Measurements from ENCODE around the gene PKHD1. TPM values are rescaled to one million over a fixed set of nuclear protein-coding genes. Genes with fewer than 3 reads are reported as not detected.

The PKHD1 gene
- polyA plus RNA-seq, 10 donors, result 2.1 to 6.8 (median 4.2) TPM

- peak; percentile 48 to 75 (median 56) for DNase-seq
These were observed 20.7 kb upstream of the PKHD1 start for GRCh38 chr6:52108128-52108527.

GRCh38 chr6:52106994-52107393, 19.6 kb upstream of the PKHD1 start:
- DNase-seq, result no peak

GRCh38 chr6:52104979-52105378, 17.6 kb upstream of the PKHD1 start:
- no peak for DNase-seq

- DNase-seq, result no peak
These were observed 16.2 kb upstream of the PKHD1 start for GRCh38 chr6:52103623-52104022.

GRCh38 chr6:52102405-52102804, 15.0 kb upstream of the PKHD1 start:
- peak; percentile 29 to 63 (median 52) for DNase-seq

GRCh38 chr6:52098721-52099120, 11.3 kb upstream of the PKHD1 start:
- DNase-seq, result no peak

- DNase-seq, result no peak
These were observed 2.4 kb upstream of the PKHD1 start for GRCh38 chr6:52089758-52090348.

GRCh38 chr6:52086741-52087140, 672 bp downstream of the PKHD1 start:
- no peak for DNase-seq

GRCh38 chr6:52081237-52081636, 6.2 kb downstream of the PKHD1 start:
- no peak for DNase-seq

- no peak for DNase-seq
These were observed 9.3 kb downstream of the PKHD1 start for GRCh38 chr6:52077961-52078625.

- no peak for DNase-seq
These were observed 10.1 kb downstream of the PKHD1 start for GRCh38 chr6:52077180-52077884.

GRCh38 chr6:52076791-52077179, 10.6 kb downstream of the PKHD1 start:
- DNase-seq, result no peak

- DNase-seq, result no peak
These were observed 12.7 kb downstream of the PKHD1 start for GRCh38 chr6:52074716-52075115.

- no peak for DNase-seq
These were observed 13.3 kb downstream of the PKHD1 start for GRCh38 chr6:52074155-52074554.

GRCh38 chr6:52065621-52066020, 21.8 kb downstream of the PKHD1 start:
- no peak for DNase-seq

GRCh38 chr6:52063584-52064344, 23.6 kb downstream of the PKHD1 start:
- peak in 2 of 3 donors; percentile 15 to 60 for DNase-seq

GRCh38 chr6:52061481-52061880, 25.9 kb downstream of the PKHD1 start:
- no peak for DNase-seq

- DNase-seq, result no peak
These were observed 27.6 kb downstream of the PKHD1 start for GRCh38 chr6:52059821-52060220.

- no peak for DNase-seq
These were observed 32.0 kb downstream of the PKHD1 start for GRCh38 chr6:52055451-52055850.

GRCh38 chr6:52053038-52053695, 34.2 kb downstream of the PKHD1 start:
- no peak for DNase-seq

GRCh38 chr6:52050051-52050405, 37.4 kb downstream of the PKHD1 start:
- no peak for DNase-seq
